Measurements from ENCODE around the gene RGS5.

Gene RGS5

DNA sequence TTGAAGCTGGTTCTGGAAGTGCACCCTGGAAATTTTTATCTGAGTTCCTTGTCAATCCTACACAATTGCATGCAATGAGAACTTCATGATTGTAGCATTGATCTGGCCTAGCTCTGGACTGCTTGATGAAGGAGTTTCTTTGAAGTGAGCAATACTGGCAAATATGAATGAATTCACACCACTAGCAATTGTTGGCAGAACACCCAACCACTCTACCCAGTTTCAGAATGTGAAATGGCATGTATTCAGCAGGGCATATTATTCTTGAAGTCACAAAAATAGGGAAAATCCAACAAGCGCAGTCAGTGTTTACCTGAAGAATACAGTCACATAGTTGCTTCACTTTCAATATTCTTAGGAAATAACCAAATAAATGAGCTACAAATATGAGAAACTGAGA, 57.3 kb downstream of the RGS5 start:
- no peak overlapping the region for H3K4me3 ChIP-seq (ENCODE audit: low read depth, low read length)
- in situ Hi-C loops (cut with HindIII; ENCODE audit: low sequenced_read_pairs): no loop called here
- DNase-seq (ENCODE audit: low read depth, low spot score): no peak
- TF ChIP-seq, protein P1, sequence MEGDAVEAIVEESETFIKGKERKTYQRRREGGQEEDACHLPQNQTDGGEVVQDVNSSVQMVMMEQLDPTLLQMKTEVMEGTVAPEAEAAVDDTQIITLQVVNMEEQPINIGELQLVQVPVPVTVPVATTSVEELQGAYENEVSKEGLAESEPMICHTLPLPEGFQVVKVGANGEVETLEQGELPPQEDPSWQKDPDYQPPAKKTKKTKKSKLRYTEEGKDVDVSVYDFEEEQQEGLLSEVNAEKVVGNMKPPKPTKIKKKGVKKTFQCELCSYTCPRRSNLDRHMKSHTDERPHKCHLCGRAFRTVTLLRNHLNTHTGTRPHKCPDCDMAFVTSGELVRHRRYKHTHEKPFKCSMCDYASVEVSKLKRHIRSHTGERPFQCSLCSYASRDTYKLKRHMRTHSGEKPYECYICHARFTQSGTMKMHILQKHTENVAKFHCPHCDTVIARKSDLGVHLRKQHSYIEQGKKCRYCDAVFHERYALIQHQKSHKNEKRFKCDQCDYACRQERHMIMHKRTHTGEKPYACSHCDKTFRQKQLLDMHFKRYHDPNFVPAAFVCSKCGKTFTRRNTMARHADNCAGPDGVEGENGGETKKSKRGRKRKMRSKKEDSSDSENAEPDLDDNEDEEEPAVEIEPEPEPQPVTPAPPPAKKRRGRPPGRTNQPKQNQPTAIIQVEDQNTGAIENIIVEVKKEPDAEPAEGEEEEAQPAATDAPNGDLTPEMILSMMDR (IDR thresholded peaks at IDR 0.05; ENCODE audit: low read depth, low read length): no peak

DNA sequence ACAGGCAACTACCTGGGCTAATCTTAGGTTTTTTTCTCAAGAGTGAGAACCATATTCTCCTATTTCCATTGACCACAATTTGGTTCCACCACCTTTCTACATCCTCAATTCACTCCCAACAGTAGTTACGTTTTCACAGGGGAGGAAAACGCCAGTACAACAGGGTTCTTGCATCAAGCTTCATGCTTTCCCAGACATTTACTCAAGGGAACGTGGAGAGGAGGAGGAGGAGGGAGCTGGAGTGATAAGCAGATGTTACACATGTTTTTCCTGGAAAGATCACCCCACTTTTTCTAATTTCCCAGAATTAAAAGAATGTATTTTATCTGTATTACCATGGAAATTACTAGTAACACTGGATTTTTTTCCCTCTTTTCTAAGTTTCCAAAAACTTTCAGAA, 58.3 kb downstream of the RGS5 start:
- TF ChIP-seq, protein P1 (IDR thresholded peaks at IDR 0.05; ENCODE audit: low read depth, low read length): no peak
- no peak overlapping the region for H3K4me3 ChIP-seq (ENCODE audit: low read depth, low read length)
- DNase-seq (ENCODE audit: low read depth, low spot score): no peak
- in situ Hi-C loops (cut with HindIII; ENCODE audit: low sequenced_read_pairs): no loop called here

DNA sequence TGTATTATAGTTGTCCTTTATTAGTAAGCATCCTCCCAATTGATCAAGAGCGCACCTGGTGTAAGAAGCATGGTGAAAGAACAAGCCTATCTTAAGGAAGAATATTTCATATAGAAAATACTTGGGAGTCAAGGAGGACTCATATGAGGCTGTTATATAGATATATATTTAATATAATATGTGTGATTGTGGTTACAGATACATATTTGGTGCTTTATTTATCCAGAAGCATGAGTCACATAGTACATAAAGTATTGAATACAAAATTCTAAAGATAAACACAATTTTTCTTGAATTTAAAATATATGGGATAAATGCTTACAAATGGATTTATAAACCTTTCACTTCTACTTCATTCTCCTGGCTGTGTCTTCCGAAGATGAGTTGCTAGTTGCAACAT, 60.6 kb downstream of the RGS5 start:
- H3K4me3 ChIP-seq (ENCODE audit: low read depth, low read length): no peak overlapping the region
- in situ Hi-C loops (cut with HindIII; ENCODE audit: low sequenced_read_pairs): no loop called here
- DNase-seq (ENCODE audit: low read depth, low spot score): no peak
- TF ChIP-seq, protein P1 (IDR thresholded peaks at IDR 0.05; ENCODE audit: low read depth, low read length): no peak

DNA sequence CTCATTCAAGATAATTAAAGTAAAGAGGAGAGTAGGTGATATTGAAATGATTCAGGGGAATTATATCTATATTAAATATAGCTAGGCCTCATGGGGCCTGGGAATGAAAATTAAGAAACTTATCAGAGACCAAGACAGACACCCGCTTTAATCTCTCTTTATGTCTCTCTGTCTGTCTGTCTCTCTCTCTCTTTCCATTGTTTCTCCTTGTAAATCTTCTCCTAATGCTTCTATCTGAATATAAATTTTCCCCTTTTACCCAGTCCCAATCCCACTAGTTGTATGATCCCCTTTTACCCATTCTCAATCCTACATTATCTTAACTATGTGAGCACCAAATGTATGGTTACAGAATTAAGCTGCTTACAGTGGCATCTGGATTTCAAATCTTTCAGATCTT, 61.2 kb downstream of the RGS5 start:
- TF ChIP-seq, protein P1 (IDR thresholded peaks at IDR 0.05; ENCODE audit: low read depth, low read length): no peak
- in situ Hi-C loops (cut with HindIII; ENCODE audit: low sequenced_read_pairs): no loop called here
- DNase-seq (ENCODE audit: low read depth, low spot score): no peak
- no peak overlapping the region for H3K4me3 ChIP-seq (ENCODE audit: low read depth, low read length)

DNA sequence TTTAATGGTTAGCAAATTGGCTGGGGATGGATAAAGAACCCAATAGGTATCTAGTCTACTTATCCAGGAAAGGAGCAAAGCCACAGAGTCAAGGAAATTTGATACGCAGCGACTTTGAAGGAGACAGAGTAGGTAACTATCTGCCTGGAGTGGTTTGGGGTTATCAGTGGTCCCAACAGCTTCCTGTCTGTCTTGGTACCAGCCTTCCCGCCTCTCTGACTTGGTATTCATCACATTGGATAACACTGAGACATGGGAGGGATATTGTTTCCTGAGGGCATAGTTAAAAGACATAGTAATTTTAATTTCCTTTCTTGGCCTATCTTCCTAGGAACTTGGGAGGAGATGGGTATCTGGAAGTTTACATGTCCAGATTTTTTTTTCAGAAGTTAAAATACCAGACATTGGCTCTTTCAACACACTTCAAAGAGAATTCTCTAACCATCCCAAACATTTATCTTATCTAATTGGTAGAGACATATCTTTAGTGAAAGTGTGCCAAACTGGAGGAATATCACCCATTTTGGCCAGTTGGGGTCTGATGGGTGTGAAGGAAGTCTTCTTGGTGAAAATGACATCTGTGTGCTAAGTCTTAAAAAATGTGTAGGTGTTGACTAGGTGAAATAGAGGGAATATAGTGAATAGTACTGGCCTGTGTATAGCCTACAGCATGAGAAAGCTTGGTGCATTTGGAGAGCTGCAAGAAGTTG, 65.0 kb downstream of the RGS5 start:
- DNase-seq (ENCODE audit: low read depth, low spot score): no peak
- in situ Hi-C loops (cut with HindIII; ENCODE audit: low sequenced_read_pairs): no loop called here
- TF ChIP-seq, protein P1 (IDR thresholded peaks at IDR 0.05; ENCODE audit: low read depth, low read length): no peak
- no peak overlapping the region for H3K4me3 ChIP-seq (ENCODE audit: low read depth, low read length)

DNA sequence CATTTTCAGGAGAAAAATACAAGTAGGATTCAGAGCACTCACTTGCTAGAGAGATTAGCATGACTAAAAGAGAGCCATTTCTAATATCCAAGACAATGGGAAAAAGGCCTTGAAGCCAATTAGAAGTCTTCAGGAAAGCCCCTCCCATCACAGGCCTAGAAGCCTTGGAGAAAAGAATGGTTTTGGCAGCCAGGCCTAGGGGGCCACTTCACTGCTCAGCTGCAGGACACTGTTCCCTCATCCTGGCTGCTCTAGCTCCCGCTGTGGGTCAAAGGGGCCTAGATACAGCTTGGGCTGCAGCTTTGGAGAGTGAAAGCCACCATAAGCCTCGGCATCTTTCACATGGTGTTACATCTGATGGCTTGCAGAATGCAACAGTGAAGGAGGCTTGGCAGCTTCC, 70.7 kb downstream of the RGS5 start:
- no peak for DNase-seq (ENCODE audit: low read depth, low spot score)
- TF ChIP-seq, protein P1 (IDR thresholded peaks at IDR 0.05; ENCODE audit: low read depth, low read length): no peak
- H3K4me3 ChIP-seq (ENCODE audit: low read depth, low read length): no peak overlapping the region
- in situ Hi-C loops (cut with HindIII; ENCODE audit: low sequenced_read_pairs): no loop called here

Measured in astrocyte of the spinal cord (primary cell).